Esophagus muscularis mucosa (tissue), 4 donors: ENCODE data around the gene THOP1.

ENCODE experiments used
- EP300 ChIP-seq: sonication (generic); formaldehyde crosslinking; IDR thresholded peaks from one replicate; pipeline ENCODE4 v1.6.1; 2017; ENCODE audit warnings: antibody characterized with exemption
- POLR2A ChIP-seq: fragments of 450-650 bp; IDR thresholded peaks from one replicate; pipeline ENCODE4 v1.6.1; 2017; ENCODE audit warnings: antibody characterized with exemption, moderate library complexity, mild to moderate bottlenecking, low read depth
- POLR2AphosphoS5 ChIP-seq, 2 donors: sonication (generic); formaldehyde crosslinking; IDR thresholded peaks; one replicate each; pipeline ENCODE4 v1.6.1; 2017; ENCODE audit warnings: antibody characterized with exemption in 2 of 2
- TF ChIP-seq, protein P1 (sequence below), 3 experiments: fragments of 200-600 bp in 2 of 3; fragments of 450-650 bp in 1 of 3; sonication (generic) in 2 of 3; IDR thresholded peaks; one replicate each; pipeline ENCODE4 v1.5.1; 2017 to 2019; ENCODE audit warnings: antibody characterized with exemption in 3 of 3, mild to moderate bottlenecking in 2 of 3, moderate library complexity in 1 of 3

DNA sequence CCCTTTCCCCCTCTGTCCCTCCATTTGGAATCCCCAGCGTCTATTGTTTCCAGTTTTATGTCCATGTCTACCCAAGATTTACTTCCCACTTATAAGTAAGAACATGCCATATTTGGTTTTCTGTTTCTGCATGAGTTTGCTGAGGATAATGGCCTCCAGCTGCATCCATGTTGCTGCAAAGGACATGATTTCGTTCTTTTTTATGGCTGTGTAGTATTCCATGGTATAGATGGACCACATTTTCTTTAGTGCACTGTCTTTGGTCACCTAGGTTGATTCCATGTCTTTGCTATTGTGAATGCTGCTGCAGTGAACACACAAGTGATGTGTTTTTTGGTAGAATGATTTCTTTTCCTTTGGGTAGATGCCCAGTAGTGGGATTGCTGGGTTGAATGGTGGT is 59.8 kb downstream of the THOP1 start:
- TF ChIP-seq, protein P1, sequence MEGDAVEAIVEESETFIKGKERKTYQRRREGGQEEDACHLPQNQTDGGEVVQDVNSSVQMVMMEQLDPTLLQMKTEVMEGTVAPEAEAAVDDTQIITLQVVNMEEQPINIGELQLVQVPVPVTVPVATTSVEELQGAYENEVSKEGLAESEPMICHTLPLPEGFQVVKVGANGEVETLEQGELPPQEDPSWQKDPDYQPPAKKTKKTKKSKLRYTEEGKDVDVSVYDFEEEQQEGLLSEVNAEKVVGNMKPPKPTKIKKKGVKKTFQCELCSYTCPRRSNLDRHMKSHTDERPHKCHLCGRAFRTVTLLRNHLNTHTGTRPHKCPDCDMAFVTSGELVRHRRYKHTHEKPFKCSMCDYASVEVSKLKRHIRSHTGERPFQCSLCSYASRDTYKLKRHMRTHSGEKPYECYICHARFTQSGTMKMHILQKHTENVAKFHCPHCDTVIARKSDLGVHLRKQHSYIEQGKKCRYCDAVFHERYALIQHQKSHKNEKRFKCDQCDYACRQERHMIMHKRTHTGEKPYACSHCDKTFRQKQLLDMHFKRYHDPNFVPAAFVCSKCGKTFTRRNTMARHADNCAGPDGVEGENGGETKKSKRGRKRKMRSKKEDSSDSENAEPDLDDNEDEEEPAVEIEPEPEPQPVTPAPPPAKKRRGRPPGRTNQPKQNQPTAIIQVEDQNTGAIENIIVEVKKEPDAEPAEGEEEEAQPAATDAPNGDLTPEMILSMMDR (IDR thresholded peaks at IDR 0.05), result no peak
- TF ChIP-seq POLR2A, result no peak
- TF ChIP-seq EP300, result no peak
- no peak for TF ChIP-seq POLR2AphosphoS5 (IDR thresholded peaks at IDR 0.05)
